ENCODE data around the gene CCHCR1.
"Not testable (repeated sequence)": the region's sequence is repeated elsewhere in the genome, so short reads cannot be mapped to it uniquely, and the experiment has no call there.

The CCHCR1 gene

GRCh38 chr6:31157513-31158139 lies at the start of gene CCHCR1:
CCHCR1 (minus strand) TSS chr6:31157802; CDS start chr6:31157600, 202 bp downstream.
- TF ChIP-seq CTCF (IDR thresholded peaks at IDR 0.05; ENCODE audit: extremely low read depth, missing control alignments) = no peak
- DNase-seq (ENCODE audit: low spot score) = no peak

DNA sequence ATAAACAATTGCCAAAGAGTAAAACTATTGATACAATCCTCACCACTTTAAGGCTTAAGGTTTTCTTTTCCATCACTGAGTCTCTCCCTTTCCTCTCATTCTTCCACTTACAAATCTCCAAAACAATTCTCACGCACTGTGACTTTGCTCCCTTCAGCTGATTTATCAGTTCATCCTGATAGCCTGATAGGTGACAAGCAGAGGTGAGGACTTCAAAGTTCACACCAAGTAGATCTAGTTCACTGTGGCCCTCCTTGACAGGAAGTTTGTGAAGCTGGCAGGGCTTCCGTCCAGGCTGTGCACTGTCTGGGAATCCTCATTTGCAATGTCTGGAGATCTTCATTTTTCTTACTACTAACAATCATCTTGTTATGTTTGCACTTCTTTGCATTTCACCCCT lies 48.0 kb upstream of the CCHCR1 start:
- no peak for DNase-seq (ENCODE audit: low spot score)
- no peak for TF ChIP-seq CTCF (IDR thresholded peaks at IDR 0.05; ENCODE audit: extremely low read depth, missing control alignments)

DNA sequence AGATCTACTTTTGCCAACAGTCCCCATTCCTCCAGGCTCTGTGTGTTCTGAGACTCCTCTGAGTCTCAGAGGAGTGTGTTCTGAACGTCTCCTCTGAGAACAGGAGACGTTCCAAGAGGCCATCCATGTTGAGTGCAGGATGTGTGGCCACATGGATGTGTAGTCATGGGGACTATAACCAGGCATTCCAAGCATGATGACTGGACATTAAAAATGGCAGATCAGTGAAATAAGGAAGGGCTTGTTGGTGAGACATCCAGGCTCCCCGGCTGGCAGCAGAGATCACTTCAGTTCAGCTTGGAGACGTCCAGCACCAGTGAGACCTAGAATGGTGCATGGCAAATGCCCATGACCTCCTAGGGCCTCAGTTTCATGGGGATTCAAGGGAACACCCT lies 47.1 kb upstream of the CCHCR1 start:
- no peak for TF ChIP-seq CTCF (IDR thresholded peaks at IDR 0.05; ENCODE audit: extremely low read depth, missing control alignments)

GRCh38 chr6:31203345-31203979 lies 45.9 kb upstream of the CCHCR1 start:
- no peak for DNase-seq (ENCODE audit: low spot score)
- no peak for TF ChIP-seq CTCF (IDR thresholded peaks at IDR 0.05; ENCODE audit: extremely low read depth, missing control alignments)

More for the DNA sequence above, 47.1 kb upstream of the CCHCR1 start:
- no peak for DNase-seq (ENCODE audit: low spot score)

- no peak for DNase-seq (ENCODE audit: low spot score)
- TF ChIP-seq CTCF (IDR thresholded peaks at IDR 0.05; ENCODE audit: extremely low read depth, missing control alignments) = no peak
Measured at GRCh38 chr6:31202259-31203166, 44.9 kb upstream of the CCHCR1 start.

DNA sequence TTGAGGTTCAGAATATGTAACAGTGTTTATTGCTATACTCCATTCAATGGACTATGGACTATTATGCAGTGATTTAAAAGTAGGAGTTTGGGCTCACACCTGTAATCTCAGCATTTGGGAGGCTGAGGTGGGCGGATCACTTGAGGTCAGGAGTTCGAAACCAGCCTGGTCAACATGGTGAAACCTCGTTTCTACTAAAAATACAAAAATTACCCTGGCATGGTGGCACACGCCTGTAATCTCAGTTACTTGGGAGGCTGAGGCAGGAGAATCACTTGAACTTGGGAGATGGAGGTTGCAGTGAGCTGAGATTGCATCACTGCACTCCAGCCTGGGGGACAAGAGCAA lies 41.5 kb upstream of the CCHCR1 start:
- DNase-seq (ENCODE audit: low spot score) = not testable (repeated sequence)

GRCh38 chr6:31197559-31198305 lies 40.1 kb upstream of the CCHCR1 start:
- no peak for TF ChIP-seq CTCF (IDR thresholded peaks at IDR 0.05; ENCODE audit: extremely low read depth, missing control alignments)
- peak; percentile 64 for DNase-seq (ENCODE audit: low spot score)

DNA sequence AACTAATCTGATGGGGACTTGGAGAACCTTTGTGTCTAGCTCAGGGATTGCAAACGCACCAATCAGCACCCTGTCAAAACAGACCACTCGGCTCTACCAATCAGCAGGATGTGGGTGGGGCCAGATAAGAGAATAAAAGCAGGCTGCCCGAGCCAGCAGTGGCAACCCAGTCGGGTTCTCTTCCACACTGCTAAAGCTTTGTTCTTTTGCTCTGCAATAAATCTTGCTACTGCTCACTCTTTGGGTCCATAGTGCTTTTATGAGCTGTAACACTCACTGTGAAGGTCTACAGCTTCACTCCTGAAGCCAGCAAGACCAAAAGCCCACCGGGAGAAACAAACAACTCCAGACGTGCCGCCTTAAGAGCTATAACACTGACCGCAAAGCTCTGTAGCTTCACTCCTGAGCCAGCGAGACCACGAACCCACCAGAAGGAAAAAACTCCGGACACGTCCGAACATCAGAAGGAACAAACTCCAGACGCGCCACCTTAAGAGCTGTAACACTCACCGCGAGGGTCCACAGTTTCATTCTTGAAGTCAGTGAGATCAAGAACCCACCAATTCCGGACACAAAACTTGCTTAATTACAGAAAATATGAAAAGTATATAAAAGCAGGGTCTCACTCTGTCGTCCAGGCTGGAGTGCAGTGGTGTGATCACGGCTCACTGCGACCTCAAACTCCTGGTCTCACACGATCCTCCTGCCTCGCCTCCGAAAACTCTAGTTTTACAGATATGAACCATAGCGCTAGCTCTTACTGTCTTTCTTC lies 38.8 kb upstream of the CCHCR1 start:
- not testable (repeated sequence) for DNase-seq (ENCODE audit: low spot score)

- DNase-seq (ENCODE audit: low spot score) = not testable (repeated sequence)
Measured at GRCh38 chr6:31195308-31195979, 37.8 kb upstream of the CCHCR1 start.
